ENCODE data around the gene NIPSNAP3A. TPM values are rescaled to one million over a fixed set of nuclear protein-coding genes. Genes with fewer than 3 reads are reported as not detected.
A peak's percentile ranks its signal among the peaks of the same experiment; 100 is the strongest.

The NIPSNAP3A gene
- total and polyA plus RNA-seq, 8 donors, result 4.5 to 59.3 (median 25.1) TPM

DNA sequence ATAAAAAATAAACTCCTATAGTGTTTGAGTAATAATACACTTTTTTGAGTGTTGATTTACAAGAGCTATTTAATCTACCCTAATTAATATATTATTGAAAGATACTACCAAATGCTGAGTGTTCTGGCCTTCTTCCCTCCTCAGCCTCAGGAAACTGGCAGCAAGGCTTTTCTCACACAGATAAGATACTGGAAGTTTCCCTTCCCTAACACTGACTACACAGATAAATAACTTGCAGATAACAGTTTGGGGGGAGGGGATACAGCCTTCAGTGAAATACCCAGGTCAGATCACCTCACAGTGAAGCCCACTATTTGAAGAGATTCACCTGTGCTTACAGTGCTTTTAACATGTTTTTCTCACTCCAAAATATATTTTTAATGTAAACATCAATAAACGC is 1.6 kb upstream of the NIPSNAP3A start:
- H3K9me3 ChIP-seq, result no peaks in the 10 kb centered on the region
- H3K4me3 ChIP-seq, result no peak overlapping the region
- no peak for DNase-seq
- H3K36me3 ChIP-seq, result peaks cover 0 to under 1% (median 0%) of the 10 kb centered on the region in 4 donors
- no peak for TF ChIP-seq POLR2A (IDR thresholded peaks at IDR 0.05)
- TF ChIP-seq POLR2AphosphoS5 (IDR thresholded peaks at IDR 0.05), result no peak
- TF ChIP-seq, protein P1, sequence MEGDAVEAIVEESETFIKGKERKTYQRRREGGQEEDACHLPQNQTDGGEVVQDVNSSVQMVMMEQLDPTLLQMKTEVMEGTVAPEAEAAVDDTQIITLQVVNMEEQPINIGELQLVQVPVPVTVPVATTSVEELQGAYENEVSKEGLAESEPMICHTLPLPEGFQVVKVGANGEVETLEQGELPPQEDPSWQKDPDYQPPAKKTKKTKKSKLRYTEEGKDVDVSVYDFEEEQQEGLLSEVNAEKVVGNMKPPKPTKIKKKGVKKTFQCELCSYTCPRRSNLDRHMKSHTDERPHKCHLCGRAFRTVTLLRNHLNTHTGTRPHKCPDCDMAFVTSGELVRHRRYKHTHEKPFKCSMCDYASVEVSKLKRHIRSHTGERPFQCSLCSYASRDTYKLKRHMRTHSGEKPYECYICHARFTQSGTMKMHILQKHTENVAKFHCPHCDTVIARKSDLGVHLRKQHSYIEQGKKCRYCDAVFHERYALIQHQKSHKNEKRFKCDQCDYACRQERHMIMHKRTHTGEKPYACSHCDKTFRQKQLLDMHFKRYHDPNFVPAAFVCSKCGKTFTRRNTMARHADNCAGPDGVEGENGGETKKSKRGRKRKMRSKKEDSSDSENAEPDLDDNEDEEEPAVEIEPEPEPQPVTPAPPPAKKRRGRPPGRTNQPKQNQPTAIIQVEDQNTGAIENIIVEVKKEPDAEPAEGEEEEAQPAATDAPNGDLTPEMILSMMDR (IDR thresholded peaks at IDR 0.05), result no peak
- TF ChIP-seq EP300 (IDR thresholded peaks at IDR 0.05), result no peak
- intact Hi-C loops (cut with DNase I; ENCODE audit: low total_unique reads), result no loop called here
- H3K27me3 ChIP-seq, result no peaks in the 10 kb centered on the region
- no peak overlapping the region for H3K27ac ChIP-seq
- WGBS, 5 donors, result 37 to 58% (median 49%) methylated on average over 1 of the region's 1 CpG
- peaks cover 4 to 20% (median 13%) of the 10 kb centered on the region in 4 donors for H3K4me1 ChIP-seq

DNA sequence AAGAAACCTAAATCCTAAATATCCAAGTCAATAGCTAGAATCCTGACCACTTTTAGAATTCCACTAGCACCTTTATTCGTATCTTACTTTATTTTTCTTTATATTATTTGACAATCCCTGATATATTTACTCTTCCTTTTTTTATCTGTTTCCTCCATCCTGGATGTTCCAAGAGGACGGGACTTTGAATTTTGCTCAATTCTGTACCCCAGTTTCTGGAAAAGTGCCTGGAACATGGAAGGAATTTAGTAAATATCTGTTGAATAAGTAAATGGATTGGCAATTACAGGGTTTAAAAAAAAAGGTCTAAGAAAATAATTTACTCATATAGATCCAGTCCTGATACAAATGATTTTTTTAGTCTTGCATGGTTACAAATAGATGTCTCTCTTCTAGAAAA is 1.2 kb upstream of the NIPSNAP3A start:
- no peaks in the 10 kb centered on the region for H3K27me3 ChIP-seq
- intact Hi-C loops (cut with DNase I; ENCODE audit: low total_unique reads), result no loop called here
- WGBS, 5 donors, result 39 to 69% (median 53%) methylated on average over 2 of the region's 2 CpGs

DNA sequence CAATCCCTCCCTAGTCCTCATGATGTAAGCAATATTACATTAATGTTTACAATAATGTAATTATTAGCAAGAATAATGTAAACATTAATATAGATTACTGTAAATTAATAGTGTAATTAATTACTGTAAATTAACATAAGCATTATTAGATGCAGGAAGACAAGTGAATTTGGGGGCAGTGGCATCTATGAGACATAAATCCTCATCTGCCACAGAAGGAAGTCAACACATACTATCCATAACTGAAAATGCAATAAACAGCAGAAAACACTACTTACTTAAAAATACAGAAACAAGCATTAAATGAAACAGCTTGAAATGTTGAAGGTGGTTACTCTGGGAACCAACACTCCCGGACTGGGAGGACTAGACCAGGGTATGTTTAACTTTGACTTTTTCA is 685 bp upstream of the NIPSNAP3A start:
- TF ChIP-seq EP300 (IDR thresholded peaks at IDR 0.05) (no peak), POLR2AphosphoS5 (IDR thresholded peaks at IDR 0.05) (no peak), POLR2A (IDR thresholded peaks at IDR 0.05) (no peak)
- TF ChIP-seq, protein P1 (IDR thresholded peaks at IDR 0.05), result no peak
- intact Hi-C loops (cut with DNase I; ENCODE audit: low total_unique reads), result no loop called here
- DNase-seq, result no peak
- Histone ChIP-seq H3K27me3 (no peaks in the 10 kb centered on the region), H3K27ac (peak overlapping the region in 4 of 5 donors; percentile 91 to 96 (median 94)), H3K36me3 (peaks cover 0 to 9% (median 4%) of the 10 kb centered on the region in 4 donors), H3K4me3 (peak overlapping the region; percentile 65 to 90 (median 74)), H3K9me3 (no peaks in the 10 kb centered on the region), H3K4me1 (peaks cover 4 to 20% (median 13%) of the 10 kb centered on the region in 4 donors)
- 0 to 14% (median 8%) methylated on average over 1 of the region's 1 CpG for WGBS, 5 donors

More for the DNA sequence above, 1.2 kb upstream of the NIPSNAP3A start:
- H3K27ac ChIP-seq, result no peak overlapping the region
- H3K4me3 ChIP-seq, result no peak overlapping the region
- no peak for DNase-seq
- H3K9me3 ChIP-seq, result no peaks in the 10 kb centered on the region
- TF ChIP-seq, protein P1 (IDR thresholded peaks at IDR 0.05), result no peak
- TF ChIP-seq POLR2A (IDR thresholded peaks at IDR 0.05), result no peak
- peaks cover 0 to 4% (median 0%) of the 10 kb centered on the region in 4 donors for H3K36me3 ChIP-seq
- peaks cover 4 to 20% (median 13%) of the 10 kb centered on the region in 4 donors for H3K4me1 ChIP-seq

GRCh38 chr9:104747245-104747564 is 278 bp upstream of the NIPSNAP3A start:
- intact Hi-C loops (cut with DNase I; ENCODE audit: low total_unique reads), result no loop called here
- no peak for TF ChIP-seq POLR2AphosphoS5 (IDR thresholded peaks at IDR 0.05)
- TF ChIP-seq, protein P1 (IDR thresholded peaks at IDR 0.05), result no peak
- no peak for TF ChIP-seq EP300 (IDR thresholded peaks at IDR 0.05)
- no peak for TF ChIP-seq POLR2A (IDR thresholded peaks at IDR 0.05)
- 0 to 2% (median 0%) methylated on average over 9 of the region's 9 CpGs for WGBS, 5 donors
- Histone ChIP-seq H3K36me3 (peaks cover 0 to 12% (median 8%) of the 10 kb centered on the region in 4 donors), H3K27ac (peak overlapping the region; percentile 91 to 96 (median 95)), H3K4me3 (peak overlapping the region; percentile 65 to 90 (median 74)), H3K4me1 (peaks cover 4 to 20% (median 13%) of the 10 kb centered on the region in 4 donors), H3K27me3 (no peaks in the 10 kb centered on the region), H3K9me3 (no peaks in the 10 kb centered on the region)
- no peak for DNase-seq

Data from stomach (tissue), 9 donors.